Inflammatory macrophage treated with lipopolysaccharide for 1 hour (primary cell): Measurements from ENCODE around the gene ADAMTS14.

ENCODE experiments used
- DNase-seq, 2 donors: peaks; one replicate each; pipeline ENCODE4 v3.0.0-alpha.2; 2020 to 2022

The ADAMTS14 gene

GRCh38 chr10:70738006-70738760 is 65.9 kb downstream of the ADAMTS14 start:
- DNase-seq, result no peak

DNA sequence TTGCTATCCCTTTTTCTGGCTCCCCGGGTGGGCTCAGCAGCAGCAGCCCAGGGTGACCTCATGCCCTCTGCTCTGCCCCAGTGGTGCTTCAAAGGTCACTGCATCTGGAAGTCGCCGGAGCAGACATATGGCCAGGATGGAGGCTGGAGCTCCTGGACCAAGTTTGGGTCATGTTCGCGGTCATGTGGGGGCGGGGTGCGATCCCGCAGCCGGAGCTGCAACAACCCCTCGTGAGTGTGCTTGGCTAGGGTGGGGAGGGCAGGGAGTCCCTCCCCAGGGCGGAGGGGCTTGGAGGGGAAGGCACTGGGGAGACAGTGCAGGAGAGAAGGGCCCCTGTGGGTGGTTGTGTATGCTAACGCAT is 66.4 kb downstream of the ADAMTS14 start:
- no peak for DNase-seq

DNA sequence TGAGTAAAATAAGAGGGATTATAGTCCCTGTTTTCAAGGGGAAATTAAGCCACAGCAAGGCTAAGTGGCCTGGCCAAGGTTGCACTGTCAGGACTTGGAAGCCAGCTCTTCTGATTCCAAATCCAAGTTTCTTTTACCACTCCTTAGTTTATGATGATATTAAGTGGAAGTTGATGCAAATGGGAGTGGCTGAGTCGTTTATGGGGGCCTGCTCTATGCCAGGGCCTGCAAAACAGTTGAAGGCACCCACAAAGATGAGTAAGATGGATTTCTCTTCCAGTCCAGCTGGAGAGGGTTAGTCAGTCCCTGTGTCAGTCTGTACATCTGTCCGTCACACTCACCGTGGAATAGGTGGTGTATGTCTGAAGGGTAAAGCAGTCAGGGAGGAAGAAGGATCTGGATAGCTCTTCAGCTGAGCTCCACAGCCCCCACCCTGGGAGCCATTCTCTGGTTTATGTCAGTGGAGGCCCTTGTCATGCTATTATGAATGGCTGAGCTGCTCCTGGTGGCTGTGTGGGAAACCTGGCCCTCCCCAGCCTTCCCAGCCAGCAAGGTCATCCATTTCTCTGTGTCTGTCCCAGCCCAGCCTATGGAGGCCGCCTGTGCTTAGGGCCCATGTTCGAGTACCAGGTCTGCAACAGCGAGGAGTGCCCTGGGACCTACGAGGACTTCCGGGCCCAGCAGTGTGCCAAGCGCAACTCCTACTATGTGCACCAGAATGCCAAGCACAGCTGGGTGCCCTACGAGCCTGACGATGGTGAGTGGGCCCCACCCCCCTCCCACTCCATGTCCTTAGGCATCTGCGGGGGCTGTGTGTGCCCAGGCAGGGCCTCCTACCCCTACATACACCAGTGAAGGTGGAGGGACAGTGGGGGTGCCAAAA is 68.3 kb downstream of the ADAMTS14 start:
- DNase-seq, result no peak

DNA sequence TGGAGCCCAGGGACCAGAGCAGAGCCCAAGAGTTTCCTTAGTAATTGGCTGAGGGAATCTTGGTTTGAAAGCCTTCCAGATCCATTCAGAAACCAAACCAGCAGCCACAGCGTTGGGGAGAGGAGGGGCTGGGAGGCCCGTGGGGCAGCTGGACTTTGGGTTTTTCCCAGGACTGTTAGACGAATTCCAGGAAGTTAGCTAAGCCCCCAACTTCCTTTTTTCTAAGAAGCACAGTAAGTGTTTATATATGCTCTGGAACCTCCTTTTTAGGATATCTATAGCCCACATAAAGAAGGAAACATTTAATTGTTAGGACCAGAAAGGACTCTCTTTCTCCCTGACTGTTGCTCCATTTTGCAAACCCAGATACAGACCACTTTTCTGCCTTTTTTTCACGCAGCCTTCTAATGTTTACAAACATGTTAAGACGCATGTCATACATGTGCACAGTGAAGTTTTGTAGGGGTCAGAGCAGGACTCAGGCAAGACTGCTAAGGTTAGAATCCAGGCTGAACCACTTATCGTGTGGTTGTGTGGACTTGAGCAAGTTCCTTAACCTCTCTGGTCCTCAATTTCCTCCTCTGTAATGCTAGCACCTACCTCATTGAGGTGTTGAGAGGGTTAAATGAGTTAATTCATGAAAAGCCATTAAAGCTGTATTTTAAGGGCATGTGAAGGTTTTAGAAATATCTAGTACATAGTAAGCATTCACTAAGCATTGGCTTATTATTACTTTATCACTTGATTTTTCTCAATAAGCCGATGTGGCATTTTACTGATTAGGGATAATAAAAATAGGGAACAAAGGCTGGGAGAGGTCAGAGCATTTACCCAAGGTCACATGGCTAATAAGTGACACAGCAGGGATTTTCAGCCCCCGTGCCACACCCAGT is 70.5 kb downstream of the ADAMTS14 start:
- DNase-seq, result peak; percentile 86 to 89

GRCh38 chr10:70743430-70743788 is 71.1 kb downstream of the ADAMTS14 start:
- DNase-seq, result no peak

DNA sequence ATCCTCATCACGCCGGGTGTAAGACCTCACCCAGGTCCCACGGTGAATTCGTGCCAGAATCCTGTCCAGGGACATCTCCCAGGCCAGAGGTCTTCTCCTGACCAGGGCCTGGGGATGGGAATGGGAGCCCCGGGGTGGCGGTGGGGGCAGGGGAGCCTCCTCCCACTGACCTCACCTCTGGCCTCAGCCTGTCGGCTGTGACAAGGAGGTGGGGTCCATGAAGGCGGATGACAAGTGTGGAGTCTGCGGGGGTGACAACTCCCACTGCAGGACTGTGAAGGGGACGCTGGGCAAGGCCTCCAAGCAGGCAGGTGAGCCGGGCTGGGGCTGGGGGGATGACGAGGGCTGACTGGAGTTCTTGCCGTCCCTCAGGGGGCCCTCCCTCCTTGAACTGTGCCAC is 71.6 kb downstream of the ADAMTS14 start:
- no peak for DNase-seq

DNA sequence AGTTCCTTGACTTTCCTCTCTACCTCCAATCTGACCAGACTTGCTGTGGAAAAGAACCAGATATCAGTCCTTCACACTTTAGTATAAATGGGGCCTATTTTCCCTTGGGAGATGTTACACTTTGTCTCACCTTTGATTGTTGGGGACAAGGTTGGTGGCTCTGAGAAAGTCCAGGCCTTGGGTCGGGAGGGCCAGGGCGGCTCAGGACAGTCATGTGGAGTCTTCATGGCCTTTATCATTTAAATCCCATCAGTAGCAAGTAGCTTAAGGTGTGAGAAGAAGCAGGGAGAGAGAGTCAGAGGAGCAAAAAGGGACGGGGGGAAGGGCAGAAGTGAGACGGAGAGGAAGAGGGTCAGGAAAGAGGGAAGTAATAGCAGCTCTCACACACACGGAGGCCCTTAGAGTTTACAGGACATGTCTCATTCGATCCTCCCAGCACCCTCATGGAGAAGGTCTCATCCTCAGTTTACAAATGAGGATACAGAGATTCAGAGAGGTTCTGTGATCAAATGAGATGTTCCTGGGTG is 72.4 kb downstream of the ADAMTS14 start:
- peak; percentile 5 to 28 for DNase-seq

DNA sequence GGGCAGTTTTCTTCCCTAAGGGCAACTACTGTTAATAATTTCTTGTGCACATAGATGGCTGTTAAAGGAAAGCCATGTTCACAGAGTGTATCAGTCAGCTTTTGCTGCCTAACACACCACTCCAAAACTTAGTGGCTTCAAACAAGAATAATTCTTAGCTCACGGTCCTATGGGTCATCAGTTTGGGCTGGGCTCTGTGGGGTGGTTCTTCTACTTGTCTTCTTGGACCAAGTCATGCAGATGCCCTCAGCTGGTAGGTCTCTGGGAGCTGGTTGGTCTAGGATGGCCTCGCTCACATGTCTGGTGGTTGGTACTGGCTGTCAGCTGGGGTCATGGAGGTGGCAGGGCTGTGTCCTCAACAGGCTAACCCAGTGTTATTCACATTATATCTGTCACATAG is 73.2 kb downstream of the ADAMTS14 start:
- no peak for DNase-seq

DNA sequence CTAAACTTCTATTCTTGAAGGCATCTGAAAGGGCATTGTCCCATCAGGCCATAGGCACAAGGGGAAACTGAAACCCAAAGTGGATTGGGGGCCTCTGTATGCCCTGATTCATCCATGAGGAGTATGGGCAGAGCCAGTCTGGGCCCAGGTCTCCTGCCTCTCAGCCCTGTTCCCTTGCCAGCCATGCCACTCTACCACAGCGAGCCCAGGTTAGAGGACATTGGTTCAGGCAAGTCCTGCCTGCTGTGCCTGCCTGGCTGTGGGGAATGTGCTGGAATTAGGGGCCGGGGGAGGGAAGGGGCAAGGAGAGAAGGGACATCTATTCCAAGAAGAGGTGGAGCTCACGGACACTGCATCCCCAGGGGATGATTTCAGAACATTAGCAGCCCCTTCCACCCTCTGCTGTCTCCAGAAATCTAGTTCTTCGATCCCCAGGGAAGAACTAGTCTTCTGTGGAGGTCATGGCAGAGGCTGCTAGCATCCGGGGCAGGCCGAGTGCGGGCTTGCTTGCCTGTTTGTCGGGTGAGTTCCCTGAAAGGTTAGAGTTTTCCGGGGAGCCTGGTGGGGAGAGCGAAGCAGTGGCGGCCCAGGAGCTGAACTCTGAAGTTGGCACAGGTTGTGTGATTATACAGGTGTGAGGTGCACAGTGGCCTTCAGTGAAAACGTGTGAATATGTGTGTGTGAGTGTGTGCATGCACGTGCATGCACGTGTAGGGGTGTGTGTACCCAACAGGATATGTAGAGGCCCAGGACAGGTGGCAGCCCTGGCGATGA is 75.1 kb downstream of the ADAMTS14 start:
- no peak for DNase-seq

GRCh38 chr10:70748305-70748704 is 76.0 kb downstream of the ADAMTS14 start:
- no peak for DNase-seq

- DNase-seq, result no peak
Measured at GRCh38 chr10:70748801-70749573, 76.7 kb downstream of the ADAMTS14 start.

DNA sequence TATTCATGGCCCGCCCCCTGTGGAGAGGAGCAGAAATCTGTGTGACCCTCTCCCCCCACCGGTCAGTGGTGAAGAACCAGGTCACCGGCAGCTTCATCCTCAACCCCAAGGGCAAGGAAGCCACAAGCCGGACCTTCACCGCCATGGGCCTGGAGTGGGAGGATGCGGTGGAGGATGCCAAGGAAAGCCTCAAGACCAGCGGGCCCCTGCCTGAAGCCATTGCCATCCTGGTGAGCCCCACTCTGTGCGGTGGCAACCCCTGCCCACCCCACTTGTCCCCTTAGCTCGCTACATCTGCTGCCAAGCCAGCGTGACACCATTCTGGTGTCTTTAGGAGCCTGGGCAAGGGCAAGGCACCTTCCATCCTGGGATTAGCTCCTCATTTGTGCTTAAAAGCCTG is 77.5 kb downstream of the ADAMTS14 start:
- no peak for DNase-seq

DNA sequence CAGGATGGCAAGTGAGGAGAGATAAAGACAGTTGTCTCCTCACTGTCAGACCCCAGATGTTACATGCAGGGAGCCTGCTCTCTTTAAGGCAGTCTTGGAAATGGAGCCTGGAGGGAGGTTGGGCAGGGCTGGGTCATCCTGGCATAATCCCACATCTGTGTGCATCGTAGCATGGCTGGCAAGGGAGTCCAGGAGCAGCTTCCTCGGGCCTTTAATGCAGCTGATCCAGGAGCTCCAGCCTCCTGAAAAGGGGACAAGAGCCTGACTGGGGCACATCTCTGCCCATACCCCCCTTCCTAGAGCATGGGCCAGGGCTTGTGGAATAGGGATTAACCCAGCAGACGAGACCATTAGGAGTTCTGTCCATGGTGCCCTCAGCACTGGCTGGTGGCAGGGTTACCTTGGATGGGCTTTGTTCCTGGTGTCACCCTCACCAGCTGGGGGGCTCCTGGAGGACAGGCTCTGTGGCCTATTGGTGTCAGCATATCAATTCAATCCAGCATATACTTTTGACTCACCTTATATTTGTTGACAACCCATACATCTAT is 77.9 kb downstream of the ADAMTS14 start:
- DNase-seq, result no peak

DNA sequence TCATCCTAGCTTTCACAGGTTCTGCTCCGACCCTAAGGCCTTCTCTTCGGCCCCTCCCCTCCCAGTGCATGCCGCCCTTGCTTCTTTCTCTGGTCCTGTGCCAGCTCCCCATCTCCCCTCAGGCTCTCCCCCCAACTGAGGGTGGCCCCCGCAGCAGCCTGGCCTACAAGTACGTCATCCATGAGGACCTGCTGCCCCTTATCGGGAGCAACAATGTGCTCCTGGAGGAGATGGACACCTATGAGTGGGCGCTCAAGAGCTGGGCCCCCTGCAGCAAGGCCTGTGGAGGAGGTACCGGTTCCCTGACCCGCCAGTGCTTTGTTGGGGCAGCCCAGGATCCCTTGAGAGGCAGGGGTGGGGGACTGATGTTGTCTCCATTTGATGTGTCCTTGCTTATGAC is 79.0 kb downstream of the ADAMTS14 start:
- no peak for DNase-seq

DNA sequence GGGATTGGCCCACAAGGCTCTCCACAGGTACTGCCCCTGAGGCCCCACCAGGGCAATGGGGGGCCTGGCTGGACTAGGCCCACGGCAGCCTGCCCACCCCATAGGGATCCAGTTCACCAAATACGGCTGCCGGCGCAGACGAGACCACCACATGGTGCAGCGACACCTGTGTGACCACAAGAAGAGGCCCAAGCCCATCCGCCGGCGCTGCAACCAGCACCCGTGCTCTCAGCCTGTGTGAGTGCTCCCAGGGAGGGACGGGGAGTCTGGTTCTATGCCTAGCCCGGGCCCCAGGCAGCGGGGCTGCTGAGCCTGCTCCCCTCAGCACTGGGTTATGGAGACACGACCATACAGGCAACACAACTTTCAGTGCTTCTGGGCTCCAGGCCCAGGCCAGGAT is 79.7 kb downstream of the ADAMTS14 start:
- no peak for DNase-seq

- no peak for DNase-seq
Measured at GRCh38 chr10:70752571-70752970, 80.3 kb downstream of the ADAMTS14 start.

DNA sequence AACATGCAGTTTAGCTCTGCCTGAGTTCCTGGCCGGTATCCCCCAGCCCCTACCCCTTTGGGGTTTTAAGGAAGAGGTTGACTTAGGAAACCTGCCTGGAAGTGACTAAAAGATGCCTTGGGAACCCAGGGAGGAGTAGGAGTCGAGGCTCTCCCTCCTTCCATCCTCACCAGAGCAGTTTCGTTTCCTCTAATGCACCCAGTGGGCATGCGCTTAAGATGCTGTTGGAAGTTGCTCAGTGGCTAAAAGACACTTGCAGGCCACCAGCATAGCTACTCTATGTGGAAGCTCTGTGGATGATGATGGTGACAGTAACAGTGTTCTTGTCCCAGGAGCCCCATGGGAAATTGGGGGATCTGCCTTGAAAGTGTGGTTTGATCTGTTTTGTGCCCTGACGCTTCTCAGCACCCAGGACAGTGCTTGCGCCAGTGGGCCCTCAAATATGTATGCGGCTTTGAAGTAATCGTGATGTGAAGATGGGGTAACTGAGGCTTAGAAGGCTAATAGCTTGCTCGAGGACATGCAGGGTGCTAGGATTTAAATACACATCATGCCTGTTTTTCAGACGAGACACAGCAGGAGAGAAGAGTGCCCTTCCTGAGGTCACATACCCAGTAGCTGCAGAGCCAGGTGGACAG is 80.8 kb downstream of the ADAMTS14 start:
- DNase-seq, result peak; percentile 45 to 56

DNA sequence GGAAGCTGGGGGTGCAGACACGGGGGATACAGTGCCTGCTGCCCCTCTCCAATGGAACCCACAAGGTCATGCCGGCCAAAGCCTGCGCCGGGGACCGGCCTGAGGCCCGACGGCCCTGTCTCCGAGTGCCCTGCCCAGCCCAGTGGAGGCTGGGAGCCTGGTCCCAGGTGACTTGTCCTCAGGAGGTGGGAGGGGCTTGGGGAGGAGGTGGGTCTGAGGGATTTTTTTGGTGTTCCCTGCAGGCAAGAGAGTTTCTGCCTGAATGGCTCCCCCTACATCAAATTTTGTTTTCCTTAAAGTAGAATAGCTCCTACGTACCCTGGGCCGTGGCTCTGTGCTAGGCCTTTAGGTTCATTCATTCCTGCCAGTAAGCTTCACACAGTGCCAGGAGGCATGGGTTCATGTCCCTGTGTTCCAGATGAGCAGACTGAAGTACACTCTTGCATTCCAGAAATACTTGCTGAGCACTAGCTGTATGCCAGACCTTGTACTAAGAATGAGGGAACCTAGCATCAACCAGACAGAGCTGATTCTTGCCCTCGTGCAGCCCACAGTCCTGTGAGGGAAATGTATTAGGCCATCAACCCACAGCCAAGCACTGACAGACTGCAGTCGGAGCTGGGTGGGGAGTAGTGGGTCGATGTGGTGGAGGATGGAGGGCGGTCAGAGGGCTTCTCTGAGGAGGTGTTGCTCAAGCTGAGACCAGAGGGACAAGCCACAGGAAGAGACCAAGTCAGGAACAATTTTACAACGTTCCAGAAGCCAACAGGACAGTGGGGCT is 81.7 kb downstream of the ADAMTS14 start:
- no peak for DNase-seq

DNA sequence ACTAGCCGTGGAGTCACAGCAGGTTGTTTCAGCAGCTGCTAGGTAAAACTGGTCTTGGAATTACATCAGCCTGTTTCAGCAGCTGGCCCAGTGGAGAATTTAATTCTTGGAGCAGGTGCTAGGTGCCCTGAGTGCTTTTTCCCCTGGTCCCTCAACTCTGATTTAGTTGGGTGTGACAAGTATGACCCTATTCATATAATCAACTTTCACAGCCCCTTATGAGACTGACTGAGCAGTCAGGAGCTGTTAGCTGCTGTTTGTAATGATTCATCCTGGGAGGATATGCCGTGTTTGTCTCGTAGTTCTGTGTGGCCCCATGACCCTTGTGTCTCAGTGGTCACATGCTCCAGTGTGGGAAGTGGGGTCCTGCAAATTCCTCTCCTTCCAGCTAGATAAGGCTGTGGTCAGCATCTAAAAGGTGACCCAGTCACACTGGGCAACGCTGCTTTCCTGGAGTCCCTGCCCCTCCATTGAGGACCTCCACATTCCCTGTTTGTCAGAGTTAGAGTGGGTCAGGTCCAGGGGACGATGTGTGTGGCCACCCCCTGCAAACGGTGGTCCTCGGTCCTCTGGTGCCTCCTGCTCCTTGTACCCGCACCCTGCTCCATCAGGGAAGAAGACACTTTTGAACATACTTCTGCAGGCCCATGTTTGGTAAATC is 84.5 kb downstream of the ADAMTS14 start:
- peak in 1 of 2 donors; percentile 25 for DNase-seq
